MM.1S (cell line): ENCODE measurements around the gene ELAVL3.

Experiments
- DNase-seq: peaks from one replicate; pipeline ENCODE4 v3.0.0-alpha.2; 2015
- H2AFZ ChIP-seq: fragments of 300-600 bp; sonication (generic); 2 replicates; pipeline ENCODE4 v1.6.0; 2016; ENCODE audit warnings: antibody characterized with exemption, low read length
- H3F3A ChIP-seq: fragments of 300-600 bp; sonication (generic); 2 replicates; pipeline ENCODE4 v1.6.1; 2016; ENCODE audit warnings: mild to moderate bottlenecking, antibody characterized with exemption, low read length, moderate library complexity, mixed read lengths; ENCODE audit not compliant: insufficient read depth
- H3K27ac ChIP-seq: fragments of 300-600 bp; sonication (generic); 2 replicates; pipeline ENCODE4 v1.5.1; 2016; ENCODE audit warnings: mild to moderate bottlenecking, low read length
- H3K27me3 ChIP-seq: fragments of 300-600 bp; sonication (generic); replicated peaks from 2 replicates; pipeline ENCODE4 v1.6.0; 2016; ENCODE audit warnings: low read length; ENCODE audit not compliant: insufficient read depth
- H3K36me3 ChIP-seq: fragments of 300-600 bp; sonication (generic); replicated peaks from 2 replicates; pipeline ENCODE4 v1.6.1; 2016; ENCODE audit warnings: mild to moderate bottlenecking, low read length, mixed read lengths; ENCODE audit not compliant: insufficient read depth
- H3K4me1 ChIP-seq: fragments of 300-600 bp; sonication (generic); 2 replicates; pipeline ENCODE4 v1.6.1; 2016; ENCODE audit warnings: low read length, mixed read lengths
- H3K4me2 ChIP-seq: fragments of 300-600 bp; sonication (generic); 2 replicates; pipeline ENCODE4 v1.6.0; 2016; ENCODE audit warnings: low read depth, low read length
- H3K4me3 ChIP-seq: fragments of 300-600 bp; sonication (generic); 2 replicates; pipeline ENCODE4 v1.5.1; 2016; ENCODE audit warnings: low read length, mixed read lengths
- H3K79me2 ChIP-seq: fragments of 300-600 bp; sonication (generic); 2 replicates; pipeline ENCODE4 v1.6.1; 2016; ENCODE audit warnings: mixed run types, low read length, mixed read lengths
- H3K9ac ChIP-seq: fragments of 300-600 bp; sonication (generic); 2 replicates; pipeline ENCODE4 v1.6.1; 2016; ENCODE audit warnings: low read length, mixed read lengths
- H3K9me2 ChIP-seq: fragments of 300-600 bp; sonication (generic); replicated peaks from 2 replicates; pipeline ENCODE4 v1.6.1; 2016; ENCODE audit warnings: mild to moderate bottlenecking, low read length, mixed read lengths; ENCODE audit not compliant: insufficient read depth
- H3K9me3 ChIP-seq: fragments of 300-600 bp; sonication (generic); replicated peaks from 2 replicates; pipeline ENCODE4 v1.6.1; 2016; ENCODE audit warnings: mild to moderate bottlenecking, low read length, mixed read lengths; ENCODE audit not compliant: insufficient read depth
- H4K20me1 ChIP-seq: fragments of 300-600 bp; sonication (generic); 2 replicates; pipeline ENCODE4 v1.6.1; 2016; ENCODE audit warnings: mild to moderate bottlenecking, low read length, moderate library complexity, mixed read lengths; ENCODE audit not compliant: insufficient read depth
- EZH2 ChIP-seq: fragments of 300-600 bp; sonication (generic); optimal IDR thresholded peaks from 2 replicates; pipeline ENCODE3; 2017; ENCODE audit warnings: low read depth, mild to moderate bottlenecking, antibody characterized with exemption, low read length, mixed read lengths
- EZH2phosphoT487 ChIP-seq: fragments of 300-600 bp; sonication (generic); IDR thresholded peaks from 2 replicates; pipeline ENCODE4 v1.6.1; 2018; ENCODE audit warnings: antibody characterized with exemption, low read length
- TF ChIP-seq, protein P1 (sequence below): fragments of 300-600 bp; sonication (generic); IDR thresholded peaks from 2 replicates; pipeline ENCODE4 v1.5.1; 2016; ENCODE audit warnings: antibody characterized with exemption, low read length, mixed read lengths

Gene ELAVL3

DNA sequence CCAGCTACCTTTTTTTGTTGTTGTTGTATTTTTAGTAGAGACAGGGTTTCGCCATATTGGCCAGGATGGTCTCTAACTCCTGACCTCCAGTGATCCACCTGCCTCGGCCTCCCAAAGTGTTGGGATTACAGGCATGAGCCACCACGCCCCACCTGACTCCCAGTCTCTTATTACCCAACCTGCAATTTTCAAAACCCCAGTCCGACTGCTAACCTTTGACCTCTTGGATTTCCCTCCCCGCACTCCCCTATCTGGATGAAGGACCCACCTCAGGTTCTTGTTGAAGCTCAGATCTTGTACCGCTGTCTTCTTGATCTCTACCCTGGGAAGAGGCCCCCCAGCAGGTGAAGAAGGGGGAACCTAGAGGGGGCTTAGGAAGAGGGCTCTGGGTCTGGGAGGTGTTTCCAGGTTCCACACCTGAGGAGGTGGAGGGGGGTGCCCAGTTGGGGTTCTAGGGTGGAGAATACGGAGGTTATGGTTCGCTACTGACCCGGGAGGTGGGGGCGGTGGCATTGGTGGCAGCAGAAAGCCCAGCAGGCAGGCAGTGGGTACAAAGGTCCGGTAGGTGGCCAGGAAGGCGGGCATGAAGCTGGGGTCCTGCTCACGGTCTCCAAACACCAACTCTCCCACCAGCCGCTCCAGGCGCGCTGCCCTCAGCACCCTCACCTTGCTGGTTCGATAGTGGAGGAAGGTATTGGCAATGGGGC lies 64.3 kb downstream of the ELAVL3 start:
- Histone ChIP-seq H2AFZ (no peak overlapping the region), H3K9me3 (no peaks in the 10 kb centered on the region), H3K27me3 (peaks cover 74% of the 10 kb centered on the region), H3K4me3 (no peak overlapping the region), H3K4me2 (no peak overlapping the region), H4K20me1 (no peaks in the 10 kb centered on the region), H3K36me3 (no peaks in the 10 kb centered on the region), H3K27ac (no peak overlapping the region), H3K79me2 (no peaks in the 10 kb centered on the region), H3K9ac (no peak overlapping the region), H3F3A (no peaks in the 10 kb centered on the region), H3K4me1 (no peaks in the 10 kb centered on the region), H3K9me2 (no peaks in the 10 kb centered on the region)
- no peak for DNase-seq
- TF ChIP-seq EZH2phosphoT487: no peak
- TF ChIP-seq, protein P1, sequence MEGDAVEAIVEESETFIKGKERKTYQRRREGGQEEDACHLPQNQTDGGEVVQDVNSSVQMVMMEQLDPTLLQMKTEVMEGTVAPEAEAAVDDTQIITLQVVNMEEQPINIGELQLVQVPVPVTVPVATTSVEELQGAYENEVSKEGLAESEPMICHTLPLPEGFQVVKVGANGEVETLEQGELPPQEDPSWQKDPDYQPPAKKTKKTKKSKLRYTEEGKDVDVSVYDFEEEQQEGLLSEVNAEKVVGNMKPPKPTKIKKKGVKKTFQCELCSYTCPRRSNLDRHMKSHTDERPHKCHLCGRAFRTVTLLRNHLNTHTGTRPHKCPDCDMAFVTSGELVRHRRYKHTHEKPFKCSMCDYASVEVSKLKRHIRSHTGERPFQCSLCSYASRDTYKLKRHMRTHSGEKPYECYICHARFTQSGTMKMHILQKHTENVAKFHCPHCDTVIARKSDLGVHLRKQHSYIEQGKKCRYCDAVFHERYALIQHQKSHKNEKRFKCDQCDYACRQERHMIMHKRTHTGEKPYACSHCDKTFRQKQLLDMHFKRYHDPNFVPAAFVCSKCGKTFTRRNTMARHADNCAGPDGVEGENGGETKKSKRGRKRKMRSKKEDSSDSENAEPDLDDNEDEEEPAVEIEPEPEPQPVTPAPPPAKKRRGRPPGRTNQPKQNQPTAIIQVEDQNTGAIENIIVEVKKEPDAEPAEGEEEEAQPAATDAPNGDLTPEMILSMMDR: no peak
- TF ChIP-seq EZH2: no peak

DNA sequence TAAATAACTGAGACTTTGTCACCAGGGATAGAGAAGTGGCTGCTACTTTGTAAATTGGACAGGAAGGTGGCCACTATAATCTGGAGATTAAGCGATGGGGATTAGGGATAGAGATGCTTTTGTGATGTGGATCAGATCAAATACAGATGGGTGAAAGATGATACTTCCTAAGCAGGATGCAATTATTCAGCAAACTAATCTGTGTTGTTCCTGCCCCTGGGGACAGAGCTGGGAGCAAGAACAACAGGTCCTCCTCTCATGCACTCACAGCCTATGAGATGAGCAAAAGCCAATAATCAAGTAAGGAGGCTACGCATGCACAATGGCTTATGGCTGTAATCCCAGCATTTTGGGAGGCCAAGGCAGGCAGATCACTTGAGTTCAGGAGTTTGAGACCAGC lies 66.3 kb downstream of the ELAVL3 start:
- Histone ChIP-seq H3K4me3 (no peak overlapping the region), H3F3A (no peaks in the 10 kb centered on the region), H3K79me2 (no peaks in the 10 kb centered on the region), H3K4me2 (no peak overlapping the region), H2AFZ (no peak overlapping the region), H3K4me1 (no peaks in the 10 kb centered on the region), H4K20me1 (no peaks in the 10 kb centered on the region), H3K27ac (no peak overlapping the region), H3K36me3 (no peaks in the 10 kb centered on the region), H3K9me3 (no peaks in the 10 kb centered on the region), H3K9ac (no peak overlapping the region), H3K9me2 (no peaks in the 10 kb centered on the region), H3K27me3 (peaks cover 71% of the 10 kb centered on the region)
- TF ChIP-seq EZH2phosphoT487 (no peak), EZH2 (no peak)
- TF ChIP-seq, protein P1: no peak
- DNase-seq: no peak

DNA sequence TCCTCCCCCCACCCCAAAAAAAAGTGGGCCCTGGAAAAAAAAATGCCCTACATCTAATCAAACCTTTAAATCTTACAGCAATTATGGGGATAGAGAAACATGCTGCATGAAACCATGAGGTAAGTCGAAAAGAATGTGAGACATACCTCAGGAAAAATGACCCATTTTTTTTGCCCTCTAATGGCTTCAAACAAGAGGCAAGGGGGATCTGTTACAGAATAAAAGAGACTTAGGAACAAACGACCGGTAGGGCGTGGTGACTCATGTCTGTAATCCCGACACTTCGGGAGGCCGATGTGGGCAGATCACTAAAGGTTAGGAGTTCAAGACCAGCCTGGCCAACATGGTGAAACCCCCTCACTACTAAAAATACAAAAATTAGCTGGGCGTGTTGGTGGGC lies 70.2 kb downstream of the ELAVL3 start:
- H3K4me3 ChIP-seq: no peak overlapping the region
- no peak overlapping the region for H3K4me2 ChIP-seq
- no peak for DNase-seq
- H3K27ac ChIP-seq: no peak overlapping the region
- H3K4me1 ChIP-seq: no peaks in the 10 kb centered on the region
- no peak overlapping the region for H3K9ac ChIP-seq
- H2AFZ ChIP-seq: no peak overlapping the region
- no peaks in the 10 kb centered on the region for H3K79me2 ChIP-seq
- H3F3A ChIP-seq: no peaks in the 10 kb centered on the region
- H4K20me1 ChIP-seq: no peaks in the 10 kb centered on the region
- H3K36me3 ChIP-seq: no peaks in the 10 kb centered on the region
- H3K9me2 ChIP-seq: no peaks in the 10 kb centered on the region
- peaks cover 71% of the 10 kb centered on the region for H3K27me3 ChIP-seq
- H3K9me3 ChIP-seq: no peaks in the 10 kb centered on the region
- TF ChIP-seq, protein P1: no peak
- TF ChIP-seq EZH2 (no peak), EZH2phosphoT487 (no peak)
